Neural progenitor cell (in vitro differentiated cells): ENCODE data around the gene MLH1. TPM values are rescaled to one million over a fixed set of nuclear protein-coding genes. Genes with fewer than 3 reads are reported as not detected.

ENCODE experiments used
- DNase-seq: peaks from one replicate; pipeline ENCODE4 v3.0.0-alpha.2; 2016; ENCODE audit warnings: low spot score
- H2AFZ ChIP-seq: fragments of 200-600 bp; sonication (generic); replicated peaks from 2 replicates; pipeline ENCODE4 v1.6.1; 2016; ENCODE audit warnings: antibody characterized with exemption
- H3F3A ChIP-seq: fragments of 200-600 bp; sonication (generic); 2 replicates; pipeline ENCODE4 v1.6.1; 2016; ENCODE audit warnings: antibody characterized with exemption, low read depth
- H3K27ac ChIP-seq: fragments of 200-600 bp; sonication (generic); 2 replicates; pipeline ENCODE4 v1.5.1; 2016; ENCODE audit warnings: mild to moderate bottlenecking
- H3K27me3 ChIP-seq: fragments of 200-600 bp; sonication (generic); 2 replicates; pipeline ENCODE4 v1.6.1; 2016; ENCODE audit warnings: mild to moderate bottlenecking, moderate library complexity
- H3K36me3 ChIP-seq: fragments of 200-600 bp; sonication (generic); 2 replicates; pipeline ENCODE4 v1.5.1; 2016
- H3K4me1 ChIP-seq: fragments of 200-600 bp; sonication (generic); 2 replicates; pipeline ENCODE4 v1.6.1; 2016; ENCODE audit warnings: mixed run types
- H3K4me2 ChIP-seq: fragments of 200-600 bp; sonication (generic); 2 replicates; pipeline ENCODE4 v1.6.1; 2016
- H3K4me3 ChIP-seq: fragments of 200-600 bp; sonication (generic); 2 replicates; pipeline ENCODE4 v1.5.1; 2016
- H3K79me2 ChIP-seq: fragments of 200-600 bp; sonication (generic); 2 replicates; pipeline ENCODE4 v1.6.1; 2016; ENCODE audit warnings: low read depth
- H3K9ac ChIP-seq: fragments of 200-600 bp; sonication (generic); 2 replicates; pipeline ENCODE4 v1.6.1; 2016
- H3K9me3 ChIP-seq: fragments of 200-600 bp; sonication (generic); 2 replicates; pipeline ENCODE4 v1.5.1; 2016; ENCODE audit warnings: low read depth
- H4K20me1 ChIP-seq: fragments of 200-600 bp; sonication (generic); 2 replicates; pipeline ENCODE4 v1.6.1; 2016; ENCODE audit warnings: low read depth
- H3K27ac Mint-ChIP-seq: 3 replicates; pipeline ENCODE4 v1.8.0; 2021; ENCODE audit warnings: mixed read lengths
- H3K27me3 Mint-ChIP-seq: 2 replicates; pipeline ENCODE4 v1.8.0; 2022; ENCODE audit warnings: low read depth, mild to moderate bottlenecking, inconsistent platforms, moderate library complexity, mixed read lengths; ENCODE audit not compliant: insufficient read depth
- H3K36me3 Mint-ChIP-seq: 3 replicates; pipeline ENCODE4 v1.8.0; 2021; ENCODE audit warnings: mixed read lengths
- H3K4me1 Mint-ChIP-seq: 3 replicates; pipeline ENCODE4 v1.8.0; 2021; ENCODE audit warnings: mixed read lengths
- H3K4me3 Mint-ChIP-seq: 3 replicates; pipeline ENCODE4 v1.8.0; 2021; ENCODE audit warnings: mild to moderate bottlenecking, moderate library complexity, mixed read lengths
- H3K9me3 Mint-ChIP-seq: 3 replicates; pipeline ENCODE4 v1.8.0; 2020; ENCODE audit warnings: mixed read lengths
- EZH2 ChIP-seq: fragments of 200-600 bp; sonication (generic); IDR thresholded peaks from 2 replicates; pipeline ENCODE4 v1.6.1; 2017; ENCODE audit warnings: antibody characterized with exemption, mild to moderate bottlenecking, moderate library complexity
- EZH2phosphoT487 ChIP-seq: fragments of 200-600 bp; sonication (generic); IDR thresholded peaks from 2 replicates; pipeline ENCODE4 v1.6.1; 2017; ENCODE audit warnings: antibody characterized with exemption
- total RNA-seq: library from RNA; depleted of rRNA; stranded (reverse); fragments of >200 nt; gene quantifications from 2 replicates; pipeline ENCODE4 v1.2.3, GENCODE V29; 2015; ENCODE audit warnings: low replicate concordance
- TF ChIP-seq, protein P1 (sequence below): fragments of 200-600 bp; sonication (generic); IDR thresholded peaks from 2 replicates; pipeline ENCODE4 v1.5.1; 2017; ENCODE audit warnings: antibody characterized with exemption, mild to moderate bottlenecking

MLH1 gene
- total RNA-seq, 1 donor from 2014 or later, result 71.1 TPM

DNA sequence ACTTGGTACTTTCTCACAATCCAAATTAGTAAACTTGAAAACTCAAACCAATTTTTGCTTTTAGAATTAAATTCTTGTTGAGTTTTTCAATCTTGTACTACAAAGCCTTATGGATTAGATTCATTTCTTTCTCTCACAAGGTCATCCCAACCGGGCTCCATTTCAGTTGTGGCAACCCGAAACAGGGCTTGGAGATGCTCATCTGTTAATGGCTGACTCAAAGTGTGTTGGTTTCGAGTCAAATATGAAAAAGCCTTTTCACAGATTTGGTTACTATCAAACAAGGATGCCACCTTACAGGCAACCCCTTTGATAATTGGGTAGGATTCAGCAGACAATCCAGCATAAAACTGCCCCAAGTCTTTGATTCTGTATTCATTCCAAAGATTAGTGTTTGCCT, 2.2 kb upstream of the MLH1 start:
- peaks cover 41% of the 10 kb centered on the region for H4K20me1 ChIP-seq
- Mint-ChIP-seq H3K36me3 (peaks cover 6% of the 10 kb centered on the region), H3K4me3 (no peak overlapping the region), H3K4me1 (peaks cover 36% of the 10 kb centered on the region), H3K27ac (no peak overlapping the region), H3K9me3 (no peaks in the 10 kb centered on the region), H3K27me3 (peaks cover 2% of the 10 kb centered on the region)
- peak overlapping the region; percentile 79 for H3K9ac ChIP-seq
- H3K4me1 ChIP-seq, result peaks cover 35% of the 10 kb centered on the region
- H3K9me3 ChIP-seq, result no peaks in the 10 kb centered on the region
- H3K27me3 ChIP-seq, result no peaks in the 10 kb centered on the region
- no peak for DNase-seq
- H3K36me3 ChIP-seq, result peaks cover 2% of the 10 kb centered on the region
- H3F3A ChIP-seq, result peaks cover 13% of the 10 kb centered on the region
- H3K27ac ChIP-seq, result no peak overlapping the region
- H3K4me3 ChIP-seq, result peak overlapping the region; percentile 66
- H2AFZ ChIP-seq, result no peak overlapping the region
- peak overlapping the region; percentile 87 for H3K4me2 ChIP-seq
- TF ChIP-seq EZH2phosphoT487, result no peak
- TF ChIP-seq, protein P1, sequence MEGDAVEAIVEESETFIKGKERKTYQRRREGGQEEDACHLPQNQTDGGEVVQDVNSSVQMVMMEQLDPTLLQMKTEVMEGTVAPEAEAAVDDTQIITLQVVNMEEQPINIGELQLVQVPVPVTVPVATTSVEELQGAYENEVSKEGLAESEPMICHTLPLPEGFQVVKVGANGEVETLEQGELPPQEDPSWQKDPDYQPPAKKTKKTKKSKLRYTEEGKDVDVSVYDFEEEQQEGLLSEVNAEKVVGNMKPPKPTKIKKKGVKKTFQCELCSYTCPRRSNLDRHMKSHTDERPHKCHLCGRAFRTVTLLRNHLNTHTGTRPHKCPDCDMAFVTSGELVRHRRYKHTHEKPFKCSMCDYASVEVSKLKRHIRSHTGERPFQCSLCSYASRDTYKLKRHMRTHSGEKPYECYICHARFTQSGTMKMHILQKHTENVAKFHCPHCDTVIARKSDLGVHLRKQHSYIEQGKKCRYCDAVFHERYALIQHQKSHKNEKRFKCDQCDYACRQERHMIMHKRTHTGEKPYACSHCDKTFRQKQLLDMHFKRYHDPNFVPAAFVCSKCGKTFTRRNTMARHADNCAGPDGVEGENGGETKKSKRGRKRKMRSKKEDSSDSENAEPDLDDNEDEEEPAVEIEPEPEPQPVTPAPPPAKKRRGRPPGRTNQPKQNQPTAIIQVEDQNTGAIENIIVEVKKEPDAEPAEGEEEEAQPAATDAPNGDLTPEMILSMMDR, result no peak
- TF ChIP-seq EZH2, result no peak
- H3K79me2 ChIP-seq, result peaks cover 75% of the 10 kb centered on the region

- peak overlapping the region; percentile 54 for H3K27ac Mint-ChIP-seq
- H3K9me3 Mint-ChIP-seq, result no peaks in the 10 kb centered on the region
- H3K79me2 ChIP-seq, result peaks cover 77% of the 10 kb centered on the region
- peaks cover 13% of the 10 kb centered on the region for H3F3A ChIP-seq
- H3K4me3 ChIP-seq, result peak overlapping the region; percentile 66
- peaks cover 36% of the 10 kb centered on the region for H3K4me1 Mint-ChIP-seq
- H2AFZ ChIP-seq, result no peak overlapping the region
- peaks cover 8% of the 10 kb centered on the region for H3K36me3 ChIP-seq
- no peaks in the 10 kb centered on the region for H3K9me3 ChIP-seq
- peak overlapping the region; percentile 94 for H3K27ac ChIP-seq
- H3K36me3 Mint-ChIP-seq, result peaks cover 10% of the 10 kb centered on the region
- no peaks in the 10 kb centered on the region for H3K27me3 ChIP-seq
- peak overlapping the region; percentile 87 for H3K4me2 ChIP-seq
- H3K9ac ChIP-seq, result peak overlapping the region; percentile 79
- TF ChIP-seq EZH2 (no peak), EZH2phosphoT487 (no peak)
- TF ChIP-seq, protein P1, result no peak
- H3K4me1 ChIP-seq, result peaks cover 35% of the 10 kb centered on the region
- no peak overlapping the region for H3K4me3 Mint-ChIP-seq
- H4K20me1 ChIP-seq, result peaks cover 41% of the 10 kb centered on the region
- DNase-seq, result peak; percentile 38
- H3K27me3 Mint-ChIP-seq, result peaks cover 2% of the 10 kb centered on the region
Measured at GRCh38 chr3:36991923-36992805, 1.2 kb upstream of the MLH1 start.

- no peaks in the 10 kb centered on the region for H3K9me3 Mint-ChIP-seq
- peak within 1 kb of the TSS; percentile 54 for H3K27ac Mint-ChIP-seq
- TF ChIP-seq, protein P1, result peak; percentile 52
- no peak for TF ChIP-seq EZH2
- H3K27me3 Mint-ChIP-seq, result peaks cover 2% of the 10 kb centered on the region
- H3K4me2 ChIP-seq, result peak within 1 kb of the TSS; percentile 91
- peak within 1 kb of the TSS; percentile 93 for H2AFZ ChIP-seq
- H3K9me3 ChIP-seq, result no peaks in the 10 kb centered on the region
- peaks cover 14% of the 10 kb centered on the region for H3K36me3 Mint-ChIP-seq
- peaks cover 35% of the 10 kb centered on the region for H3K4me1 ChIP-seq
- H4K20me1 ChIP-seq, result peaks cover 38% of the 10 kb centered on the region
- H3K4me3 Mint-ChIP-seq, result no peak within 1 kb of the TSS
- H3F3A ChIP-seq, result peaks cover 11% of the 10 kb centered on the region
- DNase-seq, result peak; percentile 91
- H3K36me3 ChIP-seq, result peaks cover 12% of the 10 kb centered on the region
- peaks cover 77% of the 10 kb centered on the region for H3K79me2 ChIP-seq
- peak within 1 kb of the TSS; percentile 95 for H3K9ac ChIP-seq
- H3K4me3 ChIP-seq, result peak within 1 kb of the TSS; percentile 66
- H3K27ac ChIP-seq, result peak within 1 kb of the TSS; percentile 97
- no peaks in the 10 kb centered on the region for H3K27me3 ChIP-seq
- H3K4me1 Mint-ChIP-seq, result peaks cover 36% of the 10 kb centered on the region
Measured at GRCh38 chr3:36992806-36993325, 452 bp upstream of the MLH1 start, which contains the start of gene EPM2AIP1. Gene EPM2AIP1 (minus strand): TSS chr3:36993131. CDS start chr3:36993077, 54 bp downstream.
